Fibroblast of lung (primary cell): ENCODE measurements around the gene ATP11C.

Source experiments
- EZH2 ChIP-seq: IDR thresholded peaks from 2 replicates; pipeline ENCODE4 v1.5.1; 2012; ENCODE audit warnings: low read length, control low read depth, mild to moderate bottlenecking; ENCODE audit errors: missing control alignments
- TF ChIP-seq, protein P1 (sequence below), 2 donors: IDR thresholded peaks in 1 of 2; conservative IDR thresholded peaks in 1 of 2; 1 replicate in 1 of 2; 2 replicates in 1 of 2; pipeline ENCODE4 v1.5.1; 2011 to 2012; ENCODE audit warnings: low read length in 2 of 2, control low read depth in 1 of 2, inconsistent platforms in 1 of 2, low read depth in 1 of 2, mild to moderate bottlenecking in 1 of 2

DNA sequence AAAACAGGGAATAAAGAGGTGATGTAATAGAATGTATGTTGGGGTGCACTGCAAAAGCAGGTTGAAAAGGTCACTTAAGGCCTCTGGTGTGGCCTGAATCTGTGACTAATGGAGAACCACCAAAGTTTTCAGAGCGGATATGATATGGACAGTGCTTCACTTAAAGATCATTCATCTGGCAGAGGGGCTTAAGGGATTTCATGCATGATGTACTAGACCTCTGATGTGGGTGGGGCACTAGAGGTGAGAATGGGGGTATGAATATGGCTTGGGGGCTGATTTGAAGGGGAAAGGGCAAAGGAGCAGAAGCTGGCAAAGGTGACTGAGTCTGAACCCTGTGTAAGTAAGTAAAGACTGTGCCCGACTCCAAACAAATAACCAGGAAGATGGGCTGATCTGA lies 162.5 kb downstream of the ATP11C start:
- TF ChIP-seq EZH2, result no peak
- TF ChIP-seq, protein P1, sequence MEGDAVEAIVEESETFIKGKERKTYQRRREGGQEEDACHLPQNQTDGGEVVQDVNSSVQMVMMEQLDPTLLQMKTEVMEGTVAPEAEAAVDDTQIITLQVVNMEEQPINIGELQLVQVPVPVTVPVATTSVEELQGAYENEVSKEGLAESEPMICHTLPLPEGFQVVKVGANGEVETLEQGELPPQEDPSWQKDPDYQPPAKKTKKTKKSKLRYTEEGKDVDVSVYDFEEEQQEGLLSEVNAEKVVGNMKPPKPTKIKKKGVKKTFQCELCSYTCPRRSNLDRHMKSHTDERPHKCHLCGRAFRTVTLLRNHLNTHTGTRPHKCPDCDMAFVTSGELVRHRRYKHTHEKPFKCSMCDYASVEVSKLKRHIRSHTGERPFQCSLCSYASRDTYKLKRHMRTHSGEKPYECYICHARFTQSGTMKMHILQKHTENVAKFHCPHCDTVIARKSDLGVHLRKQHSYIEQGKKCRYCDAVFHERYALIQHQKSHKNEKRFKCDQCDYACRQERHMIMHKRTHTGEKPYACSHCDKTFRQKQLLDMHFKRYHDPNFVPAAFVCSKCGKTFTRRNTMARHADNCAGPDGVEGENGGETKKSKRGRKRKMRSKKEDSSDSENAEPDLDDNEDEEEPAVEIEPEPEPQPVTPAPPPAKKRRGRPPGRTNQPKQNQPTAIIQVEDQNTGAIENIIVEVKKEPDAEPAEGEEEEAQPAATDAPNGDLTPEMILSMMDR (conservative IDR thresholded peaks at IDR 0.05 in 1 of 2, IDR thresholded peaks at IDR 0.05 in 1 of 2; ENCODE audit: low read depth in 1 of 2, low read length in 2 of 2), result no peak
